Fibroblast of lung (primary cell): ENCODE measurements around the gene DLG2.

Experiments
- EZH2 ChIP-seq: IDR thresholded peaks from 2 replicates; pipeline ENCODE4 v1.5.1; 2012; ENCODE audit warnings: low read length, control low read depth, mild to moderate bottlenecking; ENCODE audit errors: missing control alignments
- TF ChIP-seq, protein P1 (sequence below), 2 donors: IDR thresholded peaks in 1 of 2; conservative IDR thresholded peaks in 1 of 2; 1 replicate in 1 of 2; 2 replicates in 1 of 2; pipeline ENCODE4 v1.5.1; 2011 to 2012; ENCODE audit warnings: low read length in 2 of 2, control low read depth in 1 of 2, inconsistent platforms in 1 of 2, low read depth in 1 of 2, mild to moderate bottlenecking in 1 of 2

DNA sequence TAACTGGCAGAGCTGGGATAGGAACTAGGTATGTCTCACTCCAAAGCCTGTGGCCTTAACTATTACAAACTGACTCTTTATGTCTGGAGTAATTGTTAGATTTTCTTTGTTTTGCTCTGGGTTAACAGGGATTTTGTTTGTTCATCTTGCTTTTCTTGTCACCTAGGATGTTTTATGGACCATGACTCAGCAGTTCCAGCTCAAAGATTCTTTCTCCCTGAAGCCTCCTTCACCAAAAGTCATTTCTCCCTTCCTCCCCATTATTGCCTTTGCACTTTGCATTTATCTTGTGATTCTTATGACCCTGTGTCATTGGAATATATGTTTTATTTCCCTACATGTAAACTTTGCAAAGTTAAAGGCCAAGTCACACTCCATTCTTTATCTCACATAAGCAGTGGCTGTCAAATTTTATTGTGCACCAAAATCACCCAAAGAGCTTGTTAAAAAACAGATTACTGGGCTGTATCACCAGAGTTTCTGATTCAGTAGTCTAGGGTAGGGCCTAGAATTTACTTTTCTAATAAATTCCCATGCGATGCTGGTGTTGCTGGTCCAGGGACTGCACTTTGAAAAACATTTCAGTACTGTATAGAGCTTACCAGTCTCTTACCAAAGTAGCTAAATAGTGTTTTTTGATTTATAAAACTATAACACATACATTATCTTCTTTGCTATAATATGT is 327.7 kb downstream of the DLG2 start:
- TF ChIP-seq, protein P1, sequence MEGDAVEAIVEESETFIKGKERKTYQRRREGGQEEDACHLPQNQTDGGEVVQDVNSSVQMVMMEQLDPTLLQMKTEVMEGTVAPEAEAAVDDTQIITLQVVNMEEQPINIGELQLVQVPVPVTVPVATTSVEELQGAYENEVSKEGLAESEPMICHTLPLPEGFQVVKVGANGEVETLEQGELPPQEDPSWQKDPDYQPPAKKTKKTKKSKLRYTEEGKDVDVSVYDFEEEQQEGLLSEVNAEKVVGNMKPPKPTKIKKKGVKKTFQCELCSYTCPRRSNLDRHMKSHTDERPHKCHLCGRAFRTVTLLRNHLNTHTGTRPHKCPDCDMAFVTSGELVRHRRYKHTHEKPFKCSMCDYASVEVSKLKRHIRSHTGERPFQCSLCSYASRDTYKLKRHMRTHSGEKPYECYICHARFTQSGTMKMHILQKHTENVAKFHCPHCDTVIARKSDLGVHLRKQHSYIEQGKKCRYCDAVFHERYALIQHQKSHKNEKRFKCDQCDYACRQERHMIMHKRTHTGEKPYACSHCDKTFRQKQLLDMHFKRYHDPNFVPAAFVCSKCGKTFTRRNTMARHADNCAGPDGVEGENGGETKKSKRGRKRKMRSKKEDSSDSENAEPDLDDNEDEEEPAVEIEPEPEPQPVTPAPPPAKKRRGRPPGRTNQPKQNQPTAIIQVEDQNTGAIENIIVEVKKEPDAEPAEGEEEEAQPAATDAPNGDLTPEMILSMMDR (conservative IDR thresholded peaks at IDR 0.05 in 1 of 2, IDR thresholded peaks at IDR 0.05 in 1 of 2; ENCODE audit: low read depth in 1 of 2, low read length in 2 of 2): no peak
- TF ChIP-seq EZH2: no peak
